Common myeloid progenitor, CD34-positive (primary cell): ENCODE results near the gene ATP8A1.

Experiments used
- CTCF ChIA-PET: fragments of 350-600 bp; sonication (Branson Sonifier 250); formaldehyde crosslinking; loops from one replicate; lab custom pipeline; 2021; ENCODE audit warnings: antibody characterized with exemption; lab: Charles Lee
- POLR2A ChIA-PET: fragments of 350-600 bp; sonication (Branson Sonifier 250); formaldehyde crosslinking; loops from one replicate; lab custom pipeline; 2021; ENCODE audit warnings: antibody characterized with exemption; lab: Charles Lee
- DNase-seq, 3 donors: peaks; one replicate each; pipeline versions ENCODE4 v3.0.0 to v3.0.0-alpha.2; 2013
- H3K27ac ChIP-seq, 2 experiments: 1 replicate in 1 of 2; 2 replicates in 1 of 2; pipeline ENCODE4 v1.7.0; 2013; ENCODE audit warnings: inconsistent platforms in 2 of 2, low read length in 2 of 2, mild to moderate bottlenecking in 2 of 2, low read depth in 1 of 2, moderate library complexity in 1 of 2; ENCODE audit not compliant: severe bottlenecking in 2 of 2, insufficient read depth in 1 of 2, poor library complexity in 1 of 2
- H3K27me3 ChIP-seq, 5 experiments: replicated peaks in 2 of 5; 1 replicate in 3 of 5; 2 replicates in 2 of 5; pipeline versions ENCODE4 v1.6.1 to v1.7.0; 2013; ENCODE audit warnings: low read length in 4 of 5, mild to moderate bottlenecking in 2 of 5, moderate library complexity in 2 of 5, inconsistent platforms in 1 of 5; ENCODE audit not compliant: insufficient read depth in 5 of 5, control insufficient read depth in 4 of 5
- H3K36me3 ChIP-seq, 4 experiments: 1 replicate in 2 of 4; 2 replicates in 2 of 4; pipeline versions ENCODE4 v1.6.1 to v1.7.0; 2013; ENCODE audit warnings: low read length in 3 of 4, control low read depth in 1 of 4, mild to moderate bottlenecking in 1 of 4; ENCODE audit not compliant: control insufficient read depth in 4 of 4, insufficient read depth in 4 of 4
- H3K4me1 ChIP-seq, 4 experiments: 1 replicate in 3 of 4; 2 replicates in 1 of 4; pipeline versions ENCODE4 v1.6.1 to v1.7.1; 2013; ENCODE audit warnings: low read length in 3 of 4, mild to moderate bottlenecking in 3 of 4, control low read depth in 1 of 4, inconsistent platforms in 1 of 4, moderate library complexity in 1 of 4; ENCODE audit not compliant: control insufficient read depth in 4 of 4, insufficient read depth in 4 of 4; ENCODE audit errors: control extremely low read depth in 1 of 4
- H3K4me3 ChIP-seq, 7 experiments: 1 replicate in 4 of 7; 2 replicates in 3 of 7; pipeline versions ENCODE4 v1.5.1 to v1.7.0; 2013; ENCODE audit warnings: mild to moderate bottlenecking in 7 of 7, low read length in 6 of 7, moderate library complexity in 6 of 7, inconsistent platforms in 2 of 7, low read depth in 2 of 7, control low read depth in 1 of 7; ENCODE audit not compliant: insufficient read depth in 4 of 7, control insufficient read depth in 1 of 7; ENCODE audit errors: extremely low read depth in 1 of 7
- H3K9me3 ChIP-seq, 5 experiments: 1 replicate in 4 of 5; 2 replicates in 1 of 5; pipeline versions ENCODE4 v1.6.1 to v1.7.1; 2013; ENCODE audit warnings: low read length in 4 of 5, mild to moderate bottlenecking in 2 of 5, inconsistent platforms in 1 of 5, low read depth in 1 of 5, moderate library complexity in 1 of 5; ENCODE audit not compliant: control insufficient read depth in 4 of 5, insufficient read depth in 2 of 5; ENCODE audit errors: control extremely low read depth in 1 of 5
- WGBS: methylation state at CpG from one replicate; pipeline ENCODE4 v1.1.5; 2013; ENCODE audit not compliant: insufficient coverage; 5-methylcytosine and 5-hydroxymethylcytosine counted together

ATP8A1 gene

DNA sequence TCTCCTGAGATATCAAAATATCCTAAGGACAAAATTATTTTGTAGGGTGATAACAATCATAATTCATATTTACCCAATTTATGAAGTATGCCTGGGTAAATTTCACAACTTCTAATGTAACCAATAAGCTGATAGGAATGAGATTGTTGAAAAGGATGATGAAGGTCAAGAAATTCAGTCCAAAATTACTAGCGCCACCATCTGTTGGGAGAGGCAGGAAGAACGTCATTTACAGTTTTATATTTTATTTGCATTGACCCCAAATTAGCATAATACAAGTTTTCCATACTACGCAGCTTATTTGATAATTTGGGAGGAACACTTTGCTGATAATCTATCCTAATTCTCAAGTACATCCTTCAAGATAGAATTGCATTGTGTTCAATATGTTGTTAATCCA, 78.7 kb downstream of the ATP8A1 start:
- ChIA-PET POLR2A (interaction anchor here (0.7 kb wide), 1 partner anchor 70 kb away, joined by 4 read pairs; no protein-coding TSS in a partner anchor), CTCF (interaction anchor here (1.3 to 1.5 kb wide), 2 partner anchors 9 to 25 kb away, joined by 3 to 6 read pairs; no protein-coding TSS in a partner anchor)
- Histone ChIP-seq H3K36me3 (peaks cover 2 to 17% (median 9%) of the 10 kb centered on the region in 4 experiments), H3K9me3 (no peaks in the 10 kb centered on the region), H3K27me3 (no peaks in the 10 kb centered on the region), H3K4me1 (no peaks in the 10 kb centered on the region), H3K4me3 (no peak overlapping the region), H3K27ac (no peak overlapping the region)
- WGBS = no CpG with 5 or more reads among the region's 3 CpGs
- DNase-seq = no peak

DNA sequence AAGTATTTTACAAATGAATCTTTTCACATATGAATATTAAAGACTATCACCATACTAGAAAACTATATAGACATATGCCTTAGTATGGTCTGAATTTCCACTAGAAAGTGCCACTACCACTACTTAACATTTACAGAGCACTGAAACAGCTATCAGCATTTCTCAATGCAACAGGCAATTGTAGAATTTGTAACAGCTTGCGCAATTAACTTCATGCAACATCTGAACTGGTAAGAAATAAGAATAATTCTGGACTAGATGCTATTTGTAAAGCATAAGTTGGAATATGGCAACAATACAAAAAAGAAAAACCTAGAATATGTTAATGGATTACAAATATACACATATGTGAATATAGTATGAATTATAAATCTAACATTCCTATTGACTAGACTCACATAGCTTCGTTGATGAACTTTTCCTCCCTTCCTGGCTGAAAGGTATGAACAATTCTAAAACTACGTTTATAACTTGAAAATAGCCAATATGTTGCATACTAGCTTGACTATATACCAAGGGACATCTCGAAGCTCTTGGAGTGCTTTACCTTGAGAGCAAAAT, 82.0 kb downstream of the ATP8A1 start:
- Histone ChIP-seq H3K27ac (no peak overlapping the region), H3K4me3 (no peak overlapping the region), H3K36me3 (peaks cover 2 to 12% (median 7%) of the 10 kb centered on the region in 4 experiments), H3K4me1 (no peaks in the 10 kb centered on the region), H3K27me3 (no peaks in the 10 kb centered on the region), H3K9me3 (no peaks in the 10 kb centered on the region)
- ChIA-PET POLR2A (no interaction called here), CTCF (interaction anchor here (1.5 kb wide), 1 partner anchor 82 kb away, joined by 3 read pairs; the partner anchor contains the start of gene ATP8A1)
- no peak for DNase-seq
- 100% methylated on average over 1 of the region's 4 CpGs for WGBS

DNA sequence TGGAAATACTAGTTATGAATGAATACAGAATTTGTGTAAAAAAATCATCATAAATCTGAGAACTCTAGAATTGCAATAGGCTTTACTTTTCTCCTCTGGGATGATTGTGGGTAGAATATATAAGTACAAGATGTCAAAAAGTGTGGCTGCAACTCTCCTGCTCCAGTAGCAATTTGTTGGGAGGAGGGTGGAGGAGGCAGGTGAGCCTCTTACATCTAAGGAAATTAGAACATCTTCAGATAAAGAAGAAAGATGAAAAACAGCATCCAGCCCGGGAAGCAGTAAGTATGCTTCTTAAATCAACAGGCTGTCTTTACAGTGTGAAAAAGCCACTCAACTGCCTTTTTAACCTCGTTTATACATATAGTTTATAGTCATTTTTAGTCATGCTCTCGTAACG, 83.7 kb downstream of the ATP8A1 start:
- CTCF ChIA-PET = interaction anchor here (7.9 kb wide), 1 partner anchor 176 kb away, joined by 90 read pairs; no protein-coding TSS in a partner anchor
- no peak overlapping the region for H3K27ac ChIP-seq
- H3K36me3 ChIP-seq = peaks cover 2 to 12% (median 4%) of the 10 kb centered on the region in 4 experiments
- H3K9me3 ChIP-seq = no peaks in the 10 kb centered on the region
- no CpG with 5 or more reads among the region's 4 CpGs for WGBS
- POLR2A ChIA-PET = interaction anchor here (0.7 kb wide), 1 partner anchor 576 kb away, joined by 4 read pairs; no protein-coding TSS in a partner anchor
- no peak overlapping the region for H3K4me3 ChIP-seq
- DNase-seq = no peak
- H3K27me3 ChIP-seq = no peaks in the 10 kb centered on the region
- H3K4me1 ChIP-seq = no peaks in the 10 kb centered on the region

DNA sequence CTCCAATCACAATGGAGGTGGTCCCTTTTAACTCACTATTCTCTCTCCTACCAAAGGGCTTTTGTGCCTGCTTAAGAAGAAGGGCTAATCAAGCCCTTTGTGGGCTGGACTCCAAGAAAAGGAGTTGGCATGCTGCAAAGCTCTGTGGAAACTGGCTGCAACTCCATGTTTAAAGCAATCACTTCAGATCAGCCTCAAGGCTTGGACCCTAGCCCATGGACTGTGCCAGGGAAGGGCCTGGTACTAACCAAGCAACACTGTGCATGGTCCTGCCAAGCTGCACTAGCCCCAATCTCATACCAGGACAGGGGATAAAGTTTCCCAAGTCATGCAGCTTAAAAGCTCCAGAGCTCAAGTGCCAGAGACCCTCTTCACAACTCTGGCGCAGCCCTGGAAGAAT, 86.7 kb downstream of the ATP8A1 start:
- DNase-seq = no peak
- H3K27me3 ChIP-seq = no peaks in the 10 kb centered on the region
- 100% methylated on average over 1 of the region's 1 CpG for WGBS
- H3K9me3 ChIP-seq = no peaks in the 10 kb centered on the region
- H3K4me1 ChIP-seq = no peaks in the 10 kb centered on the region
- no peak overlapping the region for H3K27ac ChIP-seq
- peaks cover 0 to 2% (median under 1%) of the 10 kb centered on the region in 4 experiments for H3K36me3 ChIP-seq
- no peak overlapping the region for H3K4me3 ChIP-seq
- ChIA-PET POLR2A (no interaction called here), CTCF (interaction anchor here (7.9 kb wide), 1 partner anchor 179 kb away, joined by 90 read pairs; no protein-coding TSS in a partner anchor)

DNA sequence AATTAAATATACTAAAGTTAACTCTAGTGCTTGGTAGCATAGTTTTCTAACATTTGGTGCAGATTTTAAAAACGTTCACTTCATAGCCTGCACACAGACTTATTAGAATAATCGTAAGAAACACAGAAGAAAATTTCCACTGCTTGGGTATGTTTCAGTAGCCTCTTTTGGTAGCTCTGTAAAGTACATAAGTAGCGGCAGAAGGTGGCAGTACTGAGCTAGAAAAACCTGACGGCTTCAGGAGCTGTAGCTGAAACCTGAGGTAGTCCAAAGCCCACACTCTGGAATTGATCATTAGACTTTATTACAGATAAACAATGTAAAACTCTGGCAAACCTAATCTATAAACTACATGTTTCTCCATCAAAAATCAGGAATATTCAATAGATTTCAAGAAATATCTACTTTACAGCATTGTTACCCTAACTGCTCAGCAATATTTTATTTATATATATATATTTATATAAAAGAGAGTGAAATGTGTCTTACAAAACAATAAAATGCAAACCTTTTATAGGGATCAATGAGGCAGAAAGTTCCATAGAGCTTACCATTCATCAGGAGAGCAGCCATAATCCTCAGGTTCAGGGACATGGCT, 88.2 kb downstream of the ATP8A1 start:
- peak; percentile 77 to 90 (median 83) for DNase-seq
- Histone ChIP-seq H3K27ac (peak overlapping the region in 1 of 2 experiments; percentile 28), H3K9me3 (no peaks in the 10 kb centered on the region), H3K4me3 (no peak overlapping the region), H3K36me3 (peaks cover 0 to 9% (median under 1%) of the 10 kb centered on the region in 4 experiments), H3K27me3 (no peaks in the 10 kb centered on the region), H3K4me1 (no peaks in the 10 kb centered on the region)
- CTCF ChIA-PET = interaction anchor here (0.7 to 7.9 kb wide), 15 partner anchors 9 to 297 kb away, joined by 3 to 90 read pairs (median 4); partner anchors contain the start of gene ATP8A1
- no CpG with 5 or more reads among the region's 4 CpGs for WGBS
- POLR2A ChIA-PET = no interaction called here

DNA sequence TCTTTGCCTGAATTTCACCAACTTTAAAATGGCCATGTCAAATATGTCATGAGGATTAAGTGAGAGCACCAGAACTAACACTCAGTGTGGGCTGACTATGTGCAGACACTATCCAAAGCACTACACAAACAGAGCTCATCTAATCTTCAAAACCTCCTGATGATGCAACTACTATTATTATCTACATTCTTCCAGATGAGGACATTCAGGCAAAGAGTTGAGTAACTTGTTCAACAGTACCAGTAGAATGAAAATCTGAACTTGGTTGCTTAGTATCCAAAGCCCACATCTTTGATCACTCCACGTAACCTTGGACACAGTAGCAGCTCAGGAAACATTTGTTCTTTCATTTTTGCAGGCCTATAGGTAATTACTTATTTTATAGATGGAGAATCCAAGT, 90.1 kb downstream of the ATP8A1 start:
- Histone ChIP-seq H3K4me1 (no peaks in the 10 kb centered on the region), H3K4me3 (no peak overlapping the region), H3K9me3 (no peaks in the 10 kb centered on the region), H3K36me3 (peaks cover 0 to 21% (median 3%) of the 10 kb centered on the region in 4 experiments), H3K27ac (no peak overlapping the region), H3K27me3 (no peaks in the 10 kb centered on the region)
- no CpG with 5 or more reads among the region's 1 CpG for WGBS
- ChIA-PET CTCF (interaction anchor here (0.8 to 7.9 kb wide), 5 partner anchors 30 to 299 kb away, joined by 3 to 90 read pairs (median 4); no protein-coding TSS in a partner anchor), POLR2A (no interaction called here)
- no peak for DNase-seq

DNA sequence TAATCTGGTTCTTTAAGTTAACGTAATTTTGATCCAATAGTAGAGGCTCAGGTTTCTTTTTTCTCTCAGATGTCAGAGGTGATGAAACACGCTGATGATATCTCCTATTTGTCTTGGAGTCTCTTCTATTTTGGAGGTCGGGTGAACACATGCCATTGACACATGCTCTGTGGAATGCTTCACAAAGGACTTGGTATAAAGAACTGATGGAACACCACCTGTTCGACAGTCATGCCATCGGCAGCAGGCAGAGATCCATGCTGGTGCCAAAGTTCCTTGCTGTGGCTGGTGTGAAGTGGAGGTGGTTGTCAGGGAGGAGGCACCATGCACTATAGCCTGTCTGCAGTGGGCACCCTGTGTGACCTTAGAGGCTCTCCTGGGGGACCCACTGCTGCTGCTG, 94.9 kb downstream of the ATP8A1 start:
- Histone ChIP-seq H3K27ac (no peak overlapping the region), H3K27me3 (no peaks in the 10 kb centered on the region), H3K4me1 (no peaks in the 10 kb centered on the region), H3K36me3 (peaks cover 0 to 24% (median 4%) of the 10 kb centered on the region in 4 experiments), H3K9me3 (no peaks in the 10 kb centered on the region), H3K4me3 (no peak overlapping the region)
- DNase-seq = no peak
- ChIA-PET CTCF (no interaction called here), POLR2A (no interaction called here)
- 96% methylated on average over 4 of the region's 5 CpGs for WGBS
